Gastrocnemius medialis (tissue), 4 donors: ENCODE data around the gene SKIC2. TPM values are rescaled to one million over a fixed set of nuclear protein-coding genes. Genes with fewer than 3 reads are reported as not detected.

ENCODE experiments used
- ATAC-seq, 2 donors: fragments of 150-250 bp; one replicate each; pipeline ENCODE4 v1.9.1; 2016
- DNase-seq, 2 donors: peaks; one replicate each; pipeline ENCODE4 v3.0.0-alpha.2; 2019
- H3K27ac ChIP-seq, 4 donors: fragments of 200-600 bp; sonication (generic); 1 replicate in 1 of 4; 2 replicates in 3 of 4; pipeline ENCODE4 v1.5.1; 2016 to 2018; ENCODE audit warnings: mild to moderate bottlenecking in 2 of 4, moderate library complexity in 1 of 4
- H3K27me3 ChIP-seq, 3 donors: fragments of 200-600 bp; sonication (generic) in 2 of 3; 1 replicate in 1 of 3; 2 replicates in 2 of 3; pipeline versions ENCODE4 v1.5.1 to v1.6.0; 2016 to 2019; ENCODE audit warnings: mild to moderate bottlenecking in 1 of 3, moderate library complexity in 1 of 3
- H3K36me3 ChIP-seq, 2 donors: fragments of 200-600 bp; sonication (generic) in 1 of 2; one replicate each; pipeline ENCODE4 v1.5.1; 2017 to 2018
- H3K4me1 ChIP-seq, 2 donors: fragments of 200-600 bp; sonication (generic) in 1 of 2; one replicate each; pipeline ENCODE4 v1.5.1; 2016 to 2017; ENCODE audit warnings: mild to moderate bottlenecking in 2 of 2
- H3K4me3 ChIP-seq, 4 donors: fragments of 200-600 bp; sonication (generic) in 3 of 4; 1 replicate in 1 of 4; 2 replicates in 3 of 4; pipeline ENCODE4 v1.5.1; 2016 to 2019; ENCODE audit warnings: mild to moderate bottlenecking in 2 of 4
- H3K9me3 ChIP-seq, 3 donors: fragments of 200-600 bp; sonication (generic) in 2 of 3; 1 replicate in 1 of 3; 2 replicates in 2 of 3; pipeline ENCODE4 v1.5.1; 2016 to 2019
- POLR2A ChIP-seq, 2 donors: fragments of 450-650 bp; IDR thresholded peaks; one replicate each; pipeline ENCODE4 v1.6.1; 2017; ENCODE audit warnings: antibody characterized with exemption in 2 of 2, mild to moderate bottlenecking in 2 of 2, moderate library complexity in 2 of 2
- in situ Hi-C, 4 donors: fragments of 200-750 bp; cut with MboI; loops; one replicate each; pipeline versions ENCODE4 v1.15.0 to v1.8.0; 2017; ENCODE audit warnings: low sequenced_read_pairs in 4 of 4
- intact Hi-C: fragments of 100-400 bp; cut with DNase I; formaldehyde crosslinking; loops from one replicate; pipeline ENCODE4 v1.15.1; 2023; ENCODE audit warnings: low total_unique reads
- total RNA-seq, 4 donors: library from RNA; depleted of rRNA; stranded (reverse); fragments of >200 nt; gene quantifications; one replicate each; pipeline versions ENCODE4 v1.1.0 to v1.2.3, GENCODE V29; 2016
- TF ChIP-seq, protein P1 (sequence below), 5 experiments: fragments of 450-650 bp in 3 of 5; fragments of 200-600 bp in 2 of 5; sonication (generic) in 2 of 5; IDR thresholded peaks in 4 of 5; conservative IDR thresholded peaks in 1 of 5; 1 replicate in 4 of 5; 2 replicates in 1 of 5; pipeline ENCODE4 v1.5.1; 2016 to 2019; ENCODE audit warnings: antibody characterized with exemption in 5 of 5, mild to moderate bottlenecking in 3 of 5, moderate library complexity in 3 of 5

SKIC2 gene
- total RNA-seq, 4 donors from 2014 or later = 21.2 to 51.9 (median 22.7) TPM

DNA sequence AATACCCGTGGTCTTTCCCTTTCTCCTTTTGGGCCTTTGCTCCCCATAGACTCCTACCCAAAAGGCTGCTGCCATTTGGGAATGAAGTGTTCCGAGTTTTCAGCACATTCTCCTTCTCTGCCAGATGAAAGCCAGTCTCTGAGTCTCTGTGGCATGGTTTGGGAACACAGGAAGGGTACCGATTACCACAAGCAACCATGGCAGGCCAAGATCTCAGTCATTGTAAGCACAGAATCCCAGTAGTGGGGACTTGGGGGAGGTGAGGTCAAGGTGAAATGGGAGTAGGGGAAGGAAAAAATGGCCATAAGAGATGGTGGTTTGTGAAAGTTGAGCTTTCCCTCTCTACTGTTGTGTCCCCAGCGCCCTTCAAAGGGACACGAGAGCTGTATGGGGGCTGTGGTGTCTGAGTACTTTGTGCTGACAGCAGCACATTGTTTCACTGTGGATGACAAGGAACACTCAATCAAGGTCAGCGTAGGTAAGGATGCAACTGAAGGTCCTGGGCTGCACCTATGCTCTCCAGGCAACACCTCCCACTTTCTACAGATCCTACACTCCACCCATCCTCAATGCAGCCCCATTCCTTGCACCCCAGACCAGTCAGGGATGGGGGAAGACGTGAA, 8.9 kb upstream of the SKIC2 start:
- ATAC-seq (no peak), DNase-seq (no peak)
- peaks cover 0 to 4% (median 0%) of the 10 kb centered on the region in 3 donors for H3K27me3 ChIP-seq
- TF ChIP-seq POLR2A (IDR thresholded peaks at IDR 0.05) = no peak
- TF ChIP-seq, protein P1, sequence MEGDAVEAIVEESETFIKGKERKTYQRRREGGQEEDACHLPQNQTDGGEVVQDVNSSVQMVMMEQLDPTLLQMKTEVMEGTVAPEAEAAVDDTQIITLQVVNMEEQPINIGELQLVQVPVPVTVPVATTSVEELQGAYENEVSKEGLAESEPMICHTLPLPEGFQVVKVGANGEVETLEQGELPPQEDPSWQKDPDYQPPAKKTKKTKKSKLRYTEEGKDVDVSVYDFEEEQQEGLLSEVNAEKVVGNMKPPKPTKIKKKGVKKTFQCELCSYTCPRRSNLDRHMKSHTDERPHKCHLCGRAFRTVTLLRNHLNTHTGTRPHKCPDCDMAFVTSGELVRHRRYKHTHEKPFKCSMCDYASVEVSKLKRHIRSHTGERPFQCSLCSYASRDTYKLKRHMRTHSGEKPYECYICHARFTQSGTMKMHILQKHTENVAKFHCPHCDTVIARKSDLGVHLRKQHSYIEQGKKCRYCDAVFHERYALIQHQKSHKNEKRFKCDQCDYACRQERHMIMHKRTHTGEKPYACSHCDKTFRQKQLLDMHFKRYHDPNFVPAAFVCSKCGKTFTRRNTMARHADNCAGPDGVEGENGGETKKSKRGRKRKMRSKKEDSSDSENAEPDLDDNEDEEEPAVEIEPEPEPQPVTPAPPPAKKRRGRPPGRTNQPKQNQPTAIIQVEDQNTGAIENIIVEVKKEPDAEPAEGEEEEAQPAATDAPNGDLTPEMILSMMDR (IDR thresholded peaks at IDR 0.05 in 4 of 5, conservative IDR thresholded peaks at IDR 0.05 in 1 of 5) = no peak
- no peak overlapping the region for H3K4me3 ChIP-seq
- H3K4me1 ChIP-seq = no peaks in the 10 kb centered on the region
- H3K27ac ChIP-seq = no peak overlapping the region
- H3K9me3 ChIP-seq = no peaks in the 10 kb centered on the region
- in situ Hi-C loops (loop anchor here (10.0 to 25.0 kb wide), 8 partner anchors 45 to 1012 kb away; partner anchors contain the start of genes ZBTB12 (in 2 of the 4), AGER (in 1 of the 4), AGPAT1 (in 1 of the 4) and APOM (in 1 of the 4)), intact Hi-C loops (loop anchor here (10.0 kb wide), 1 partner anchor 1395 kb away; the partner anchor contains the start of genes GNL1 and PRR3)
- peaks cover 0 to 32% of the 10 kb centered on the region in 2 donors for H3K36me3 ChIP-seq

DNA sequence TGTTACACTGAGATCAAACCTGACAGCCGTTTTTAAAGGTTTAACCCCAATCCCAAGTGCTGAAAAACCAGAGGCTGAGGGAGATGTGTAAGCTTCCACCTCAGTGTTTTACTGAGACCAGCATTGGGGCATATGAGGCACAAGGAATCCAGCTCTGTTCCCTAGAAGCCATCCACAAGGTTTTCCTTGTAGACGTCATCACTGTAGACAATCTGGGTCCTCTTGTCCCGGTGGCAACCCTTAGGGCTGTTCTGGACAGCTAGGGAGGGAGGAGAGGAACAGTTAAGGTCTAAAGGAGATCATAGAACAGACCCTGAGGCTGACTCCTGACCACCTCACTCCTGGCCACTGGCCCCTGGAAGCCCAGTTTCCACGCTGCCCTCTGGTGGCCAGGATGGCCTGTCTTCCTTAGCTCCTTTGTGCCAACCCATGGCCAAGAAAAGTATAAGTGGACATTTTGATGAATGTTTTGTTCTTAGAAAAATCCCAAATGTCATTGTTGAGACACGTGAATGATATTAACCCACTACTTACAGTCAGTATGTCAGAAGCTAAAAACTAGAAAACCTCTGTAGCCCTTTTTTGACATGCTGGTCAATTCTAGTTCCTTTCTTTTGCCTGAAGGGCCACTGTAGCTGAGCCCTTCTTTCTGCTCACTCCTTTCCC, 6.7 kb upstream of the SKIC2 start:
- H3K4me3 ChIP-seq = no peak overlapping the region
- in situ Hi-C loops (loop anchor here (10.0 to 25.0 kb wide), 8 partner anchors 47 to 1010 kb away; partner anchors contain the start of genes ZBTB12 (in 2 of the 4), AGER (in 1 of the 4), AGPAT1 (in 1 of the 4) and APOM (in 1 of the 4)), intact Hi-C loops (loop anchor here (10.0 kb wide), 1 partner anchor 1397 kb away; the partner anchor contains the start of genes GNL1 and PRR3)
- DNase-seq (peak in 1 of 2 donors; percentile 47), ATAC-seq (peak in 1 of 2 donors; percentile 59)
- peak overlapping the region in 1 of 4 donors; percentile 0 for H3K27ac ChIP-seq
- no peak for TF ChIP-seq POLR2A (IDR thresholded peaks at IDR 0.05)
- TF ChIP-seq, protein P1 (IDR thresholded peaks at IDR 0.05 in 4 of 5, conservative IDR thresholded peaks at IDR 0.05 in 1 of 5) = peak; percentile 40 to 70 (median 52)
- H3K27me3 ChIP-seq = no peaks in the 10 kb centered on the region
- peaks cover under 1 to 2% of the 10 kb centered on the region in 2 donors for H3K4me1 ChIP-seq
- H3K36me3 ChIP-seq = peaks cover 0 to 52% of the 10 kb centered on the region in 2 donors
- H3K9me3 ChIP-seq = no peaks in the 10 kb centered on the region

- H3K4me3 ChIP-seq = no peak overlapping the region
- peaks cover 7 to 8% of the 10 kb centered on the region in 2 donors for H3K4me1 ChIP-seq
- in situ Hi-C loops = loop anchor here (10.0 to 25.0 kb wide), 8 partner anchors 48 to 1009 kb away; partner anchors contain the start of genes ZBTB12 (in 2 of the 4), AGER (in 1 of the 4), AGPAT1 (in 1 of the 4) and APOM (in 1 of the 4)
- no peaks in the 10 kb centered on the region for H3K27me3 ChIP-seq
- ATAC-seq = no peak
- peaks cover 0 to 52% of the 10 kb centered on the region in 2 donors for H3K36me3 ChIP-seq
- H3K27ac ChIP-seq = peak overlapping the region in 1 of 4 donors; percentile 0
- no peak for DNase-seq
- intact Hi-C loops = loop anchor here (10.0 kb wide), 1 partner anchor 1398 kb away; the partner anchor contains the start of genes GNL1 and PRR3
- H3K9me3 ChIP-seq = no peaks in the 10 kb centered on the region
- TF ChIP-seq, protein P1 (IDR thresholded peaks at IDR 0.05 in 4 of 5, conservative IDR thresholded peaks at IDR 0.05 in 1 of 5) = no peak
- no peak for TF ChIP-seq POLR2A (IDR thresholded peaks at IDR 0.05)
These were observed 6.1 kb upstream of the SKIC2 start for GRCh38 chr6:31952890-31953289.

- no peak for DNase-seq
- in situ Hi-C loops = loop anchor here (10.0 to 25.0 kb wide), 8 partner anchors 50 to 1008 kb away; partner anchors contain the start of genes ZBTB12 (in 2 of the 4), AGER (in 1 of the 4), AGPAT1 (in 1 of the 4) and APOM (in 1 of the 4)
- Histone ChIP-seq H3K27ac (no peak overlapping the region), H3K27me3 (no peaks in the 10 kb centered on the region), H3K36me3 (peaks cover 0 to 52% of the 10 kb centered on the region in 2 donors), H3K9me3 (no peaks in the 10 kb centered on the region), H3K4me3 (no peak overlapping the region), H3K4me1 (peaks cover 16% of the 10 kb centered on the region in 2 donors)
- TF ChIP-seq, protein P1 (IDR thresholded peaks at IDR 0.05 in 4 of 5, conservative IDR thresholded peaks at IDR 0.05 in 1 of 5) = no peak
- TF ChIP-seq POLR2A (IDR thresholded peaks at IDR 0.05) = no peak
- no peak for ATAC-seq
- intact Hi-C loops = loop anchor here (10.0 kb wide), 1 partner anchor 1400 kb away; the partner anchor contains the start of genes GNL1 and PRR3
These were observed 4.5 kb upstream of the SKIC2 start for GRCh38 chr6:31954511-31954910.
